GM12878 (cell line): Measurements from ENCODE around the gene ZNFX1. TPM values are rescaled to one million over a fixed set of nuclear protein-coding genes. Genes with fewer than 3 reads are reported as not detected.

Experiments used
- ATAC-seq: fragments of 200-7000 bp; cut with Tn5 transposase; 3 replicates; pipeline ENCODE4 v1.9.1; 2020; ENCODE audit warnings: mild to moderate bottlenecking, moderate library complexity
- BruUV-seq: library from RNA; stranded (reverse); fragments of 400-500 nt; replicated peaks from 2 replicates; lab custom pipeline; 2021; lab: Mats Ljungman, UMichigan
- CTCF ChIA-PET: fragments of 300-600 bp; sonication (Branson Sonifier 250); formaldehyde crosslinking; extraction: SDS; loops from one replicate; lab custom pipeline; 2021; ENCODE audit warnings: inconsistent platforms; lab: Yijun Ruan, JAX
- POLR2A ChIA-PET: fragments of 350-600 bp; formaldehyde crosslinking; extraction: SDS; loops from one replicate; lab custom pipeline; 2021; ENCODE audit warnings: inconsistent platforms; lab: Charles Lee
- RAD21 ChIA-PET: fragments of 300-600 bp; sonication (Branson Sonifier 250); formaldehyde crosslinking; loops from one replicate; lab custom pipeline; 2023; ENCODE audit warnings: antibody characterized with exemption; ENCODE audit not compliant: unreplicated experiment; lab: Charles Lee
- SMC1A ChIA-PET: fragments of 300-600 bp; sonication (Branson Sonifier 250); formaldehyde crosslinking; loops from one replicate; lab custom pipeline; 2023; ENCODE audit not compliant: unreplicated experiment, uncharacterized antibody; lab: Charles Lee
- DNase-seq: peaks from one replicate; pipeline ENCODE4 v3.0.0-alpha.2; 2011; ENCODE audit warnings: low read depth, low spot score
- FAIRE-seq: peaks from 3 replicates; lab custom pipeline; 2011; peaks lifted over from hg19 to GRCh38; lab: Jason Lieb, UNC
- H2AFZ ChIP-seq: 2 replicates; pipeline ENCODE4 v1.6.0; 2011; ENCODE audit warnings: low read depth, low read length, control low read depth; ENCODE audit not compliant: control insufficient read depth
- H3K27ac ChIP-seq: 2 replicates; pipeline ENCODE4 v1.5.1; 2011; ENCODE audit warnings: control low read depth; ENCODE audit not compliant: control insufficient read depth, insufficient read depth
- H3K27me3 ChIP-seq, 2 experiments: replicated peaks in 1 of 2; 2 replicates each; pipeline versions ENCODE4 v1.6.0 to v1.6.1; 2011; ENCODE audit warnings: low read length in 1 of 2; ENCODE audit not compliant: control insufficient read depth in 2 of 2, insufficient read depth in 2 of 2
- H3K36me3 ChIP-seq, 2 experiments: 2 replicates each; pipeline ENCODE4 v1.5.1; 2011; ENCODE audit warnings: low read length in 1 of 2; ENCODE audit not compliant: control insufficient read depth in 2 of 2, insufficient read depth in 2 of 2
- H3K4me1 ChIP-seq: 2 replicates; pipeline ENCODE4 v1.6.1; 2011; ENCODE audit warnings: mild to moderate bottlenecking, low read length, moderate library complexity, mixed read lengths; ENCODE audit not compliant: control insufficient read depth, insufficient read depth
- H3K4me2 ChIP-seq: 2 replicates; pipeline ENCODE4 v1.6.0; 2011; ENCODE audit warnings: control low read depth; ENCODE audit not compliant: control insufficient read depth, insufficient read depth
- H3K4me3 ChIP-seq: fragments of 200-600 bp; sonication (generic); 2 replicates; pipeline ENCODE4 v1.5.1; 2016
- H3K79me2 ChIP-seq: 2 replicates; pipeline ENCODE4 v1.6.0; 2011; ENCODE audit warnings: low read length; ENCODE audit not compliant: control insufficient read depth, insufficient read depth
- H3K9ac ChIP-seq: 2 replicates; pipeline ENCODE4 v1.8.0; 2011; ENCODE audit warnings: low read length, control low read depth, mixed read lengths; ENCODE audit not compliant: control insufficient read depth, insufficient read depth
- H3K9me3 ChIP-seq: replicated peaks from 3 replicates; pipeline ENCODE4 v1.5.1; 2011; ENCODE audit warnings: mild to moderate bottlenecking, low read length; ENCODE audit not compliant: control insufficient read depth, insufficient read depth
- H4K20me1 ChIP-seq: 2 replicates; pipeline ENCODE4 v1.6.0; 2011; ENCODE audit not compliant: control insufficient read depth, insufficient read depth
- BRCA1 ChIP-seq: IDR thresholded peaks from 2 replicates; pipeline ENCODE4 v1.6.1; 2011; ENCODE audit warnings: low read depth, low read length, improper control_type of control experiment
- CEBPB ChIP-seq, 2 experiments: fragments of 150-350 bp in 1 of 2; IDR thresholded peaks; 2 replicates each; pipeline ENCODE4 v1.6.1; 2012 to 2014; ENCODE audit warnings: low read depth in 2 of 2, low read length in 2 of 2, borderline replicate concordance in 1 of 2, inconsistent platforms in 1 of 2
- GABPA ChIP-seq: IDR thresholded peaks from 2 replicates; pipeline ENCODE4 v1.6.1; 2014; ENCODE audit warnings: antibody characterized with exemption, low read depth, mild to moderate bottlenecking, inconsistent platforms
- HDAC6 ChIP-seq: fragments of 200-600 bp; sonication (generic); IDR thresholded peaks from one replicate; pipeline ENCODE4 v1.8.0; 2017; ENCODE audit warnings: antibody characterized with exemption; ENCODE audit not compliant: unreplicated experiment
- POLR2A ChIP-seq: IDR thresholded peaks from 2 replicates; pipeline ENCODE4 v1.6.1; 2011; ENCODE audit warnings: low read depth, mild to moderate bottlenecking, low read length
- POU2F2 ChIP-seq: IDR thresholded peaks from 3 replicates; pipeline ENCODE4 v1.6.1; 2011; ENCODE audit warnings: low read depth, mild to moderate bottlenecking, low read length, borderline replicate concordance
- PRDM15 ChIP-seq: fragments of 450-650 bp; formaldehyde crosslinking; IDR thresholded peaks from 2 replicates; pipeline ENCODE4 v1.4.0; 2020; ENCODE audit warnings: mild to moderate bottlenecking, moderate library complexity
- SPI1 ChIP-seq: IDR thresholded peaks from 2 replicates; pipeline ENCODE4 v1.6.1; 2011; ENCODE audit warnings: low read depth, mild to moderate bottlenecking, low read length, moderate library complexity, borderline replicate concordance; ENCODE audit not compliant: insufficient read depth
- STAT3 ChIP-seq: IDR thresholded peaks from 2 replicates; pipeline ENCODE4 v1.6.1; 2011; ENCODE audit warnings: low read depth, low read length, improper control_type of control experiment
- WRNIP1 ChIP-seq: IDR thresholded peaks from 2 replicates; pipeline ENCODE4 v1.6.1; 2011; ENCODE audit warnings: low read depth, low read length, improper control_type of control experiment, borderline replicate concordance
- ZNF622 ChIP-seq: fragments of 450-650 bp; IDR thresholded peaks from 2 replicates; pipeline ENCODE4 v1.6.1; 2017; ENCODE audit warnings: mild to moderate bottlenecking, inconsistent platforms
- in situ Hi-C: fragments of 300-500 bp; cut with MboI; formaldehyde crosslinking; loops from 9 replicates; pipeline ENCODE4 v1.14.3; 2018; ENCODE audit warnings: mixed read lengths
- intact Hi-C: fragments of 100-400 bp; cut with micrococcal nuclease; formaldehyde crosslinking; loops from one replicate; pipeline ENCODE4 v1.14.2; 2022; ENCODE audit not compliant: unreplicated experiment
- polyA plus RNA-seq, 11 experiments: library from polyadenylated mRNA; depleted of rRNA in 4 of 11; unstranded in 6 of 11; stranded (reverse) in 5 of 11; fragments of >200 nt; fragmentation: Nextera tagmentation in 4 of 11; fragmentation: Illumina TruSeq in 1 of 11; extraction: Ambion mirVana in 4 of 11; extraction: Trizol in 1 of 11; gene quantifications; 1 replicate in 1 of 11; 2 replicates in 10 of 11; pipeline versions ENCODE4 v1.2.1 to v1.2.3, GENCODE V29; 2011 to 2016; ENCODE audit warnings: inconsistent platforms in 2 of 11, missing spikeins in 2 of 11, low read depth in 1 of 11
- total RNA-seq, 4 experiments: library from RNA; depleted of rRNA in 3 of 4; stranded (reverse); fragments of >200 nt in 3 of 4; fragmentation: Illumina TruSeq in 1 of 4; extraction: Trizol in 1 of 4; gene quantifications; 2 replicates each; pipeline versions ENCODE4 v1.2.1 to v1.2.3, GENCODE V29; 2013 to 2021
- TF ChIP-seq, protein P1 (sequence below): IDR thresholded peaks from 2 replicates; pipeline ENCODE4 v1.6.1; 2012; ENCODE audit warnings: low read length, inconsistent platforms

The ZNFX1 gene
- total and polyA plus RNA-seq, 10 of the 15 experiments (the other 5 are each of a cell fraction or from before 2014, with no cell fraction given) = 7.4 to 31.5 (median 25.6) TPM

- in situ Hi-C loops (no loop called here), intact Hi-C loops (no loop called here)
- ChIA-PET SMC1A (interaction anchor here (0.9 to 1.8 kb wide), 4 partner anchors 28 to 82 kb away, joined by 3 to 6 read pairs (median 4); no protein-coding TSS in a partner anchor), CTCF (interaction anchor here (0.6 to 13.9 kb wide), 9 partner anchors 30 to 854 kb away, joined by 3 to 333 read pairs (median 3); no protein-coding TSS in a partner anchor), POLR2A (interaction anchor here (0.5 to 1.1 kb wide), 3 partner anchors 16 to 90 kb away, joined by 3 to 4 read pairs (median 3); no protein-coding TSS in a partner anchor), RAD21 (interaction anchor here (0.6 to 5.7 kb wide), 3 partner anchors 49 to 158 kb away, joined by 3 to 79 read pairs (median 4); no protein-coding TSS in a partner anchor)
- Histone ChIP-seq H3K9ac (no peak overlapping the region), H3K4me1 (no peaks in the 10 kb centered on the region), H2AFZ (no peak overlapping the region), H4K20me1 (no peaks in the 10 kb centered on the region), H3K36me3 (no peaks in the 10 kb centered on the region), H3K4me2 (no peak overlapping the region), H3K9me3 (peaks cover 2% of the 10 kb centered on the region), H3K79me2 (peaks cover 4% of the 10 kb centered on the region), H3K27ac (no peak overlapping the region), H3K27me3 (no peaks in the 10 kb centered on the region), H3K4me3 (no peak overlapping the region)
- no peak for DNase-seq
- no peak for ATAC-seq
- no TSS peak for BruUV-seq
- TF ChIP-seq GABPA = no peak
- TF ChIP-seq, protein P1, sequence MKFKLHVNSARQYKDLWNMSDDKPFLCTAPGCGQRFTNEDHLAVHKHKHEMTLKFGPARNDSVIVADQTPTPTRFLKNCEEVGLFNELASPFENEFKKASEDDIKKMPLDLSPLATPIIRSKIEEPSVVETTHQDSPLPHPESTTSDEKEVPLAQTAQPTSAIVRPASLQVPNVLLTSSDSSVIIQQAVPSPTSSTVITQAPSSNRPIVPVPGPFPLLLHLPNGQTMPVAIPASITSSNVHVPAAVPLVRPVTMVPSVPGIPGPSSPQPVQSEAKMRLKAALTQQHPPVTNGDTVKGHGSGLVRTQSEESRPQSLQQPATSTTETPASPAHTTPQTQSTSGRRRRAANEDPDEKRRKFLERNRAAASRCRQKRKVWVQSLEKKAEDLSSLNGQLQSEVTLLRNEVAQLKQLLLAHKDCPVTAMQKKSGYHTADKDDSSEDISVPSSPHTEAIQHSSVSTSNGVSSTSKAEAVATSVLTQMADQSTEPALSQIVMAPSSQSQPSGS = no peak
- TF ChIP-seq BRCA1 = no peak
- TF ChIP-seq POLR2A = no peak
- no peak for TF ChIP-seq STAT3
- no peak for TF ChIP-seq HDAC6
- no peak for TF ChIP-seq POU2F2
- no peak for TF ChIP-seq PRDM15 (CRISPR knock-in tag)
- TF ChIP-seq SPI1 = no peak
- no peak for TF ChIP-seq ZNF622
- TF ChIP-seq WRNIP1 = no peak
- TF ChIP-seq CEBPB (IDR thresholded peaks at IDR 0.05; ENCODE audit: borderline replicate concordance in 1 of 2, low read depth in 2 of 2, low read length in 2 of 2) = no peak
- no peak for FAIRE-seq
Measured at GRCh38 chr20:49214571-49214970, 63.3 kb downstream of the ZNFX1 start.
